Omental fat pad (tissue), 4 donors: ENCODE measurements around the gene TP63. TPM values are rescaled to one million over a fixed set of nuclear protein-coding genes. Genes with fewer than 3 reads are reported as not detected.

Experiments
- ATAC-seq: fragments of 150-250 bp; one replicate; pipeline ENCODE4 v1.9.1; 2016; ENCODE audit warnings: mild to moderate bottlenecking, moderate library complexity; ENCODE audit not compliant: low FRiP score
- DNase-seq: peaks from one replicate; pipeline ENCODE4 v3.0.0-alpha.2; 2019; ENCODE audit warnings: low spot score
- total RNA-seq, 4 donors: library from RNA; depleted of rRNA; stranded (reverse); fragments of >200 nt; gene quantifications; one replicate each; pipeline ENCODE4 v1.1.0, GENCODE V29; 2016
- TF ChIP-seq, protein P1 (sequence below), 3 donors: fragments of 450-650 bp; IDR thresholded peaks; one replicate each; pipeline ENCODE4 v1.5.1; 2016 to 2017; ENCODE audit warnings: antibody characterized with exemption in 3 of 3, mild to moderate bottlenecking in 3 of 3, moderate library complexity in 2 of 3

Gene TP63
- total RNA-seq, 4 donors from 2014 or later = 0.19 to 0.24 TPM; not detected in 2

DNA sequence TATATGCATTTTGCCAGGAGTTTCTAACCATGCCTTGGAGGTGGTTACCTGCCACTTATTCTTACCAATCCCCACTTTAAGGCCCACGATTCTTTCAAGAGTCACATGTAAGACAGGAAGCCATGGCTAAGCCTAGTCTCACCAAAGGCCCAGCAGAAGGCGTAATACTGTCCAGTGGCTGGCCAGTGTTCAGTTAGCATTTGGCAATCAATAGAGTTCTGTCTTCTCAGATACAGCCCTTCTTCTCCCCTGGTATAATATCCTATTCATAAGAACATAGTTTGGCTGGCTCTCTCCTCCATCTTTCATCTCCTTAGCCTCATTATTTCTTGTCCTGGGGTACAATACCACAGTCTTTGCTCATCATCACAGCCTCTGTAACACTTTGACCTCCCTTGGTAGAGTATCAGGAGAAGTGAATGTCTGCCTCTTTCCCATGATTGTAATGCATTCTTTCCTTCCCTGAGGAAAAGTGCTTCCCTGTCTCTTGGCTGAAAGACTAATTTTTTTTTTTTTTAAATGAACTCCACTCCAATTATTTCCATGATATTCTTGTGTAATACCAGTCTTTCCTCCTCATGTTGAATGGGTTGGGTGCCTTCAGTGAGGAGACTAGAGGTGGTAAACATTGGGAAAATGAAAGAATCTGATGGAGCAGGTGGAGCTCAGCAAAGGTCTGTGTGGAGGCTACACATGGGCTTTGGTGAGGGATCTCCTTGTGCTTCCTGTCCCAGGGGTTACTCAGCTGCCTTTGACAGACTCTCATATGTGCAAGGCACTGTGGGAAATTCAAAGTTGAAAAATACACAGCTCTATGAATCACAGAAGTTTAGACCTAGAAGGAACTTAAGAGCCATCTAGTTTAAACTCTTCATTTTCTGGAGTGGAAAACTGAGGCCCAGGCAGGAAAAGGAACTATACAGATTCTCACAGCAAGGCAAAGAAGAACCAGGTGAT is 271.3 kb downstream of the TP63 start:
- TF ChIP-seq, protein P1, sequence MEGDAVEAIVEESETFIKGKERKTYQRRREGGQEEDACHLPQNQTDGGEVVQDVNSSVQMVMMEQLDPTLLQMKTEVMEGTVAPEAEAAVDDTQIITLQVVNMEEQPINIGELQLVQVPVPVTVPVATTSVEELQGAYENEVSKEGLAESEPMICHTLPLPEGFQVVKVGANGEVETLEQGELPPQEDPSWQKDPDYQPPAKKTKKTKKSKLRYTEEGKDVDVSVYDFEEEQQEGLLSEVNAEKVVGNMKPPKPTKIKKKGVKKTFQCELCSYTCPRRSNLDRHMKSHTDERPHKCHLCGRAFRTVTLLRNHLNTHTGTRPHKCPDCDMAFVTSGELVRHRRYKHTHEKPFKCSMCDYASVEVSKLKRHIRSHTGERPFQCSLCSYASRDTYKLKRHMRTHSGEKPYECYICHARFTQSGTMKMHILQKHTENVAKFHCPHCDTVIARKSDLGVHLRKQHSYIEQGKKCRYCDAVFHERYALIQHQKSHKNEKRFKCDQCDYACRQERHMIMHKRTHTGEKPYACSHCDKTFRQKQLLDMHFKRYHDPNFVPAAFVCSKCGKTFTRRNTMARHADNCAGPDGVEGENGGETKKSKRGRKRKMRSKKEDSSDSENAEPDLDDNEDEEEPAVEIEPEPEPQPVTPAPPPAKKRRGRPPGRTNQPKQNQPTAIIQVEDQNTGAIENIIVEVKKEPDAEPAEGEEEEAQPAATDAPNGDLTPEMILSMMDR (IDR thresholded peaks at IDR 0.05) = no peak
- ATAC-seq (no peak), DNase-seq (no peak)

DNA sequence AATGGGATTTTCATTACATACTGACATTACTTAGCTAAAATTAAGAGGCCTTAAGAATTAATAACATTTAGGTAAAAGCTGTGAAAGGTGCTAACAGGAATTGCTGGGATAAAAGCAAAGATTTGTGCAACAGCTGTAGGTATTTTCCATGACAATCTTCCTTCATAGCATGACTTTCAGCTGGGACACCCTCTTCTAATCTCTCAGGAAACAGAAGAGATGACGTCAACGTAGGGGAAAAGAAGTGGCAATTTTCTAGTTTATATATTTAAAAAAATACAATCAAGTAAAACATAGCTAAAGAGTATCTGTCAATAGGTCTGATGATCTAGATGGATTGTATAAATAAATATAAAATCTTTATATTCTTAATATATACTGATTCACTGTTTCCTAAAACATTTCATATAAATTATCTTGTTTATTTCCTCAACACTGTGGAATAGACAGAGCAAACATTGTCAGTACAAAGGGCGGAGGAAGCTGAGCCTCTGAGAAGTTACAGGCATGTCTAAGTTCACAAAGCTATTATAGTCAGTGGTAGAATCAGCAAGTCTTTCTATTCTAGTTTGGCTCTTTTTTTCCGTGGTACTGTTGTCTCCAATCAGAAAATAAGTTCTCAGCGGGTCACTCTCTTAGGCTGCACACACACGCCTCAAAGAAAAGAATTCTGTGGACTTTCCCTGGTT is 272.5 kb downstream of the TP63 start:
- no peak for DNase-seq
- ATAC-seq = no peak
- TF ChIP-seq, protein P1 (IDR thresholded peaks at IDR 0.05) = no peak

DNA sequence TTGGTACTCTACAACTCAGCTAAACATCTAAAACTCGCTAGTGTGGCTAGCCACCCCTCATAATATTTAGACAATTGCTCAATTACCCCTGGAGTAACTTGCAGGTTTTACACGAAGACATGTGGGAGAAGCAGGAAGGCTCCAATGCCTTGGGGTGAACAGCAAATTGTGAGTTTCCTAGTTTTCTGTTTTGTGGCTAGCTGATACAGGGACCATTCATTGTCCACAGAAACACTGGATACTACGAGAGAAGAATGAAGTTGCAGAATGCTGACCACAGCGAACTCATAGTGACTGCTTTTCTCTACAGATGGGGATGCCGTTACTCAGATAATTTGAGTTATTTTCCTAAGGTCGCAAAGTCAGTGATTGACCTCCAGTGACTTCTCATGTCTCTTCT is 276.6 kb downstream of the TP63 start:
- TF ChIP-seq, protein P1 (IDR thresholded peaks at IDR 0.05) = no peak
- DNase-seq (no peak), ATAC-seq (no peak)

DNA sequence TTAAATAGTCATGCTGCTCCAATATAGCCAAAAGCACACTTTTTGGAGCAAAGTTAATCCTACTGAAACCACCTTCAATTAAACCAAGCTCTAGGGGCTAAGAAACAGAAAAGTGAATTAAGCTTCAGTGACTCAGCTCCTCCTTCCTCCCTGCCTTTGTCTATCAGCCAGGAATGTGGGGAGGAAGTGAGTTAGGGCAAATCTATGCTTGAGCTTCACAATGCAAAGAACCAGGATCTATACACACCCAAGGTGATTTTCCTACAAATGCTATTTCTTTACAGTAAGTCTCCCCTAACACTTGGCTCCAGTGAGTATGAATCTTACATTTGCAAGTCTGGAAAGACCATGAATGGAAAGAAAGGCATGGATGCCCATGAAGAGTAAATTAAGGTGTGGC is 277.5 kb downstream of the TP63 start:
- no peak for ATAC-seq
- DNase-seq = no peak

DNA sequence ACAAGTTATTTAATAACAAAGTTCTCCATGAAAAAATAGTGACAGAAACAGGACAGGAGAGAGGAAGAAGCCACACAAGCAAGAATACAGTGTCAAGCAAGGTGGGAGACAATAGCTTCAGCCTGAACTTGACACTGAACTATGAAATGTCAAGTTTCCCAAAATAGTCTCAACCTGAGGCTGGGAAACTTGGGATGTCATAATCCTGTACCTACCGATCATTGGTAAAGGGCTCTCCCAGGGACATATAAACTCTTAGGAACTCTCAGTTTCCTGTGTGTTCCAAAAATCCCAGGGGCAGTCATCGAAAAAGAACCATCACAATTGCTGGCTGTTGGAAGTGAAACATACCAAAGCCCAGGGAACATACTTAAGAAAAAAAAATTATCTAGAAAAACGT is 277.9 kb downstream of the TP63 start:
- TF ChIP-seq, protein P1 (IDR thresholded peaks at IDR 0.05) = no peak
- ATAC-seq (no peak), DNase-seq (no peak)

More for the DNA sequence above, 277.5 kb downstream of the TP63 start:
- TF ChIP-seq, protein P1 (IDR thresholded peaks at IDR 0.05) = no peak

DNA sequence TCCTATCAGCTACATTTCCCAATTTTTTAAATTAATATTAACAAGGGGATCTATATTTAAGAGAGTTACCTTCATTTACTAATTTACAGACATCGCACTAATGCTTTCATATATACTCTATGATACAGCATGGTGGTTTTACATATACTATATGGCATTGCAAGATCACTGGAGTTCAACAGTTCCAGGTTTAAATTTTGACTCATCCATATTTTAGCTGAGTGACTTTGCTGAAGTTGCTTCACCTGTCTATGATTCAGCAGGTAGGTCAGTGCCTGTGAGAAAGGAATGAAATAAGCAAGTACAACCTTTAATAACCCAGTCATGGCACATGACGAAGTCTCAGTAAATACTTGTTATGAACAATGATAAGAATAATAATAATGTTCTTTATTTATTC is 278.4 kb downstream of the TP63 start:
- TF ChIP-seq, protein P1 (IDR thresholded peaks at IDR 0.05) = no peak
- ATAC-seq (no peak), DNase-seq (no peak)
